GM12878 (cell line): ENCODE results near the gene TTLL11. TPM values are rescaled to one million over a fixed set of nuclear protein-coding genes. Genes with fewer than 3 reads are reported as not detected.

ENCODE experiments used
- ATAC-seq: fragments of 200-7000 bp; cut with Tn5 transposase; 3 replicates; pipeline ENCODE4 v1.9.1; 2020; ENCODE audit warnings: mild to moderate bottlenecking, moderate library complexity
- BruUV-seq: library from RNA; stranded (reverse); fragments of 400-500 nt; replicated peaks from 2 replicates; lab custom pipeline; 2021; lab: Mats Ljungman, UMichigan
- CTCF ChIA-PET: fragments of 300-600 bp; sonication (Branson Sonifier 250); formaldehyde crosslinking; extraction: SDS; loops from one replicate; lab custom pipeline; 2021; ENCODE audit warnings: inconsistent platforms; lab: Yijun Ruan, JAX
- POLR2A ChIA-PET: fragments of 350-600 bp; formaldehyde crosslinking; extraction: SDS; loops from one replicate; lab custom pipeline; 2021; ENCODE audit warnings: inconsistent platforms; lab: Charles Lee
- RAD21 ChIA-PET: fragments of 300-600 bp; sonication (Branson Sonifier 250); formaldehyde crosslinking; loops from one replicate; lab custom pipeline; 2023; ENCODE audit warnings: antibody characterized with exemption; ENCODE audit not compliant: unreplicated experiment; lab: Charles Lee
- SMC1A ChIA-PET: fragments of 300-600 bp; sonication (Branson Sonifier 250); formaldehyde crosslinking; loops from one replicate; lab custom pipeline; 2023; ENCODE audit not compliant: unreplicated experiment, uncharacterized antibody; lab: Charles Lee
- DNase-seq: peaks from one replicate; pipeline ENCODE4 v3.0.0-alpha.2; 2011; ENCODE audit warnings: low read depth, low spot score
- FAIRE-seq: peaks from 3 replicates; lab custom pipeline; 2011; peaks lifted over from hg19 to GRCh38; lab: Jason Lieb, UNC
- H2AFZ ChIP-seq: 2 replicates; pipeline ENCODE4 v1.6.0; 2011; ENCODE audit warnings: low read depth, low read length, control low read depth; ENCODE audit not compliant: control insufficient read depth
- H3K27ac ChIP-seq: 2 replicates; pipeline ENCODE4 v1.5.1; 2011; ENCODE audit warnings: control low read depth; ENCODE audit not compliant: control insufficient read depth, insufficient read depth
- H3K27me3 ChIP-seq, 2 experiments: replicated peaks in 1 of 2; 2 replicates each; pipeline versions ENCODE4 v1.6.0 to v1.6.1; 2011; ENCODE audit warnings: low read length in 1 of 2; ENCODE audit not compliant: control insufficient read depth in 2 of 2, insufficient read depth in 2 of 2
- H3K36me3 ChIP-seq, 2 experiments: 2 replicates each; pipeline ENCODE4 v1.5.1; 2011; ENCODE audit warnings: low read length in 1 of 2; ENCODE audit not compliant: control insufficient read depth in 2 of 2, insufficient read depth in 2 of 2
- H3K4me1 ChIP-seq: 2 replicates; pipeline ENCODE4 v1.6.1; 2011; ENCODE audit warnings: mild to moderate bottlenecking, low read length, moderate library complexity, mixed read lengths; ENCODE audit not compliant: control insufficient read depth, insufficient read depth
- H3K4me2 ChIP-seq: 2 replicates; pipeline ENCODE4 v1.6.0; 2011; ENCODE audit warnings: control low read depth; ENCODE audit not compliant: control insufficient read depth, insufficient read depth
- H3K4me3 ChIP-seq: fragments of 200-600 bp; sonication (generic); 2 replicates; pipeline ENCODE4 v1.5.1; 2016
- H3K79me2 ChIP-seq: 2 replicates; pipeline ENCODE4 v1.6.0; 2011; ENCODE audit warnings: low read length; ENCODE audit not compliant: control insufficient read depth, insufficient read depth
- H3K9ac ChIP-seq: 2 replicates; pipeline ENCODE4 v1.8.0; 2011; ENCODE audit warnings: low read length, control low read depth, mixed read lengths; ENCODE audit not compliant: control insufficient read depth, insufficient read depth
- H3K9me3 ChIP-seq: replicated peaks from 3 replicates; pipeline ENCODE4 v1.5.1; 2011; ENCODE audit warnings: mild to moderate bottlenecking, low read length; ENCODE audit not compliant: control insufficient read depth, insufficient read depth
- H4K20me1 ChIP-seq: 2 replicates; pipeline ENCODE4 v1.6.0; 2011; ENCODE audit not compliant: control insufficient read depth, insufficient read depth
- FOXM1 ChIP-seq: IDR thresholded peaks from 2 replicates; pipeline ENCODE4 v1.6.1; 2012; ENCODE audit warnings: low read depth, mild to moderate bottlenecking, inconsistent platforms, low read length, moderate library complexity
- HDAC6 ChIP-seq: fragments of 200-600 bp; sonication (generic); IDR thresholded peaks from one replicate; pipeline ENCODE4 v1.8.0; 2017; ENCODE audit warnings: antibody characterized with exemption; ENCODE audit not compliant: unreplicated experiment
- NR2C1 ChIP-seq: fragments of 450-650 bp; IDR thresholded peaks from 2 replicates; pipeline ENCODE4 v1.6.1; 2017; ENCODE audit warnings: antibody characterized with exemption, mild to moderate bottlenecking, moderate library complexity
- POLR2AphosphoS5 ChIP-seq: IDR thresholded peaks from 2 replicates; pipeline ENCODE4 v1.6.1; 2011; ENCODE audit warnings: mild to moderate bottlenecking, low read length, inconsistent platforms
- SKIL ChIP-seq: fragments of 450-650 bp; IDR thresholded peaks from 2 replicates; pipeline ENCODE4 v1.6.1; 2017; ENCODE audit warnings: mild to moderate bottlenecking, low read depth, inconsistent platforms; ENCODE audit not compliant: poor library complexity, severe bottlenecking
- WGBS: methylation state at CpG from one replicate; pipeline ENCODE4 v1.1.6; 2016; ENCODE audit warnings: low lambda C conversion rate; ENCODE audit not compliant: insufficient replicate concordance, insufficient coverage; ENCODE audit errors: missing lambda C conversion rate; 5-methylcytosine and 5-hydroxymethylcytosine counted together
- in situ Hi-C: fragments of 300-500 bp; cut with MboI; formaldehyde crosslinking; loops from 9 replicates; pipeline ENCODE4 v1.14.3; 2018; ENCODE audit warnings: mixed read lengths
- intact Hi-C: fragments of 100-400 bp; cut with micrococcal nuclease; formaldehyde crosslinking; loops from one replicate; pipeline ENCODE4 v1.14.2; 2022; ENCODE audit not compliant: unreplicated experiment
- polyA plus RNA-seq, 11 experiments: library from polyadenylated mRNA; depleted of rRNA in 4 of 11; unstranded in 6 of 11; stranded (reverse) in 5 of 11; fragments of >200 nt; fragmentation: Nextera tagmentation in 4 of 11; fragmentation: Illumina TruSeq in 1 of 11; extraction: Ambion mirVana in 4 of 11; extraction: Trizol in 1 of 11; gene quantifications; 1 replicate in 1 of 11; 2 replicates in 10 of 11; pipeline versions ENCODE4 v1.2.1 to v1.2.3, GENCODE V29; 2011 to 2016; ENCODE audit warnings: inconsistent platforms in 2 of 11, missing spikeins in 2 of 11, low read depth in 1 of 11
- total RNA-seq, 4 experiments: library from RNA; depleted of rRNA in 3 of 4; stranded (reverse); fragments of >200 nt in 3 of 4; fragmentation: Illumina TruSeq in 1 of 4; extraction: Trizol in 1 of 4; gene quantifications; 2 replicates each; pipeline versions ENCODE4 v1.2.1 to v1.2.3, GENCODE V29; 2013 to 2021
- TF ChIP-seq, protein P1 (sequence below): fragments of 450-650 bp; formaldehyde crosslinking; IDR thresholded peaks from 2 replicates; pipeline ENCODE4 v1.5.0; 2022; ENCODE audit warnings: mild to moderate bottlenecking, missing genetic modification characterization

TTLL11 gene
- total and polyA plus RNA-seq, 10 of the 15 experiments (the other 5 are each of a cell fraction or from before 2014, with no cell fraction given): 1.2 to 3.7 (median 2.9) TPM

- ChIA-PET SMC1A (no interaction called here), RAD21 (no interaction called here), POLR2A (no interaction called here), CTCF (no interaction called here)
- no peaks in the 10 kb centered on the region for H3K79me2 ChIP-seq
- H2AFZ ChIP-seq: no peak overlapping the region
- FAIRE-seq (no peak), ATAC-seq (no peak), DNase-seq (no peak)
- 78% methylated on average over 10 of the region's 10 CpGs for WGBS
- no peak overlapping the region for H3K27ac ChIP-seq
- H3K27me3 ChIP-seq: no peaks in the 10 kb centered on the region
- H3K4me2 ChIP-seq: no peak overlapping the region
- no peak overlapping the region for H3K4me3 ChIP-seq
- no peaks in the 10 kb centered on the region for H3K9me3 ChIP-seq
- no peaks in the 10 kb centered on the region; a peak in 1 of 4 replicates for H3K36me3 ChIP-seq
- BruUV-seq: no TSS peak
- no peak overlapping the region for H3K9ac ChIP-seq
- no peaks in the 10 kb centered on the region for H4K20me1 ChIP-seq
- intact Hi-C loops (no loop called here), in situ Hi-C loops (no loop called here)
- TF ChIP-seq HDAC6 (no peak), POLR2AphosphoS5 (no peak), NR2C1 (no peak), SKIL (no peak), FOXM1 (no peak)
- TF ChIP-seq, protein P1, sequence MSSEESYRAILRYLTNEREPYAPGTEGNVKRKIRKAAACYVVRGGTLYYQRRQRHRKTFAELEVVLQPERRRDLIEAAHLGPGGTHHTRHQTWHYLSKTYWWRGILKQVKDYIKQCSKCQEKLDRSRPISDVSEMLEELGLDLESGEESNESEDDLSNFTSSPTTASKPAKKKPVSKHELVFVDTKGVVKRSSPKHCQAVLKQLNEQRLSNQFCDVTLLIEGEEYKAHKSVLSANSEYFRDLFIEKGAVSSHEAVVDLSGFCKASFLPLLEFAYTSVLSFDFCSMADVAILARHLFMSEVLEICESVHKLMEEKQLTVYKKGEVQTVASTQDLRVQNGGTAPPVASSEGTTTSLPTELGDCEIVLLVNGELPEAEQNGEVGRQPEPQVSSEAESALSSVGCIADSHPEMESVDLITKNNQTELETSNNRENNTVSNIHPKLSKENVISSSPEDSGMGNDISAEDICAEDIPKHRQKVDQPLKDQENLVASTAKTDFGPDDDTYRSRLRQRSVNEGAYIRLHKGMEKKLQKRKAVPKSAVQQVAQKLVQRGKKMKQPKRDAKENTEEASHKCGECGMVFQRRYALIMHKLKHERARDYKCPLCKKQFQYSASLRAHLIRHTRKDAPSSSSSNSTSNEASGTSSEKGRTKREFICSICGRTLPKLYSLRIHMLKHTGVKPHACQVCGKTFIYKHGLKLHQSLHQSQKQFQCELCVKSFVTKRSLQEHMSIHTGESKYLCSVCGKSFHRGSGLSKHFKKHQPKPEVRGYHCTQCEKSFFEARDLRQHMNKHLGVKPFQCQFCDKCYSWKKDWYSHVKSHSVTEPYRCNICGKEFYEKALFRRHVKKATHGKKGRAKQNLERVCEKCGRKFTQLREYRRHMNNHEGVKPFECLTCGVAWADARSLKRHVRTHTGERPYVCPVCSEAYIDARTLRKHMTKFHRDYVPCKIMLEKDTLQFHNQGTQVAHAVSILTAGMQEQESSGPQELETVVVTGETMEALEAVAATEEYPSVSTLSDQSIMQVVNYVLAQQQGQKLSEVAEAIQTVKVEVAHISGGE: no peak
- H3K4me1 ChIP-seq: no peaks in the 10 kb centered on the region
Observed at GRCh38 chr9:122031157-122031556, 62.0 kb downstream of the TTLL11 start.
